ENCODE measurements around the gene ADGRB3.
"Not testable (repeated sequence)": the region's sequence is repeated elsewhere in the genome, so short reads cannot be mapped to it uniquely, and the experiment has no call there.

Gene ADGRB3

DNA sequence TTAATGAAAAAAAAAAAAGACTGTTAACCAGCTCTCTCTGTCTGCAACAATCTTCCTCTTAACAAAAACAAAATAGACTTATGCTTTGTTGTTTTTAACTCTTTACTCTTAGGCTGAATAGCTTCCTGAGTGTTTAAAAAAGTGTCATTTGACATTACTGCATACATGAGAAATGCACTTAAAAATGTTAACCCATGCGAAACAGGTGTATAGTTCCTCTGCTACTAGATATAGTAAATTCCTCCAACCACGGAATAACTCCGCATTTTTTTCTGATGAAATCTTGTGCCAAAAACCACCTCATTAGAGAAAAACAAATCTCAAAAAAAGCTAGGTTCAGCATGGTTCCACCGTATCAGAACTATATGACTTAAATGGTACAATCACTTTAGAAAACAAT is 426.0 kb downstream of the ADGRB3 start:
- no peak for DNase-seq

DNA sequence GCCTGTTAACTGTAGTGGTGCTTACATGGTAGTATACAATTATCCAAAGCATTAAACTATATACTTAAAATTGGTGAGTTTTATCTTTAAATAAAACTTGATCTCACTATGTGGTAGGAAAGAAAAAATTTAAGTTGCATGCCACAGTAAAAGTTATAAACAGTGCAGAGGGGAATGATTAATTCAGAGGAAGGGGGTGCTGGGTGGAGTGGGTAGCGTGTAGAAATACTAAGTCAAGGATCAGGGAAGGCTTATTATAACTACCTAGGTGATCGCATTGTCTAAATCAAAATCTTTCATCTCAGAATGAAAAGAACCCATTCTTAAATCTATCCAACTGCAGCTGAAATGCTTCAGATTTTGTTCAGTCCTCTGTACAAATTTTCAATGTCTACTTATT is 428.3 kb downstream of the ADGRB3 start:
- no peak for DNase-seq

DNA sequence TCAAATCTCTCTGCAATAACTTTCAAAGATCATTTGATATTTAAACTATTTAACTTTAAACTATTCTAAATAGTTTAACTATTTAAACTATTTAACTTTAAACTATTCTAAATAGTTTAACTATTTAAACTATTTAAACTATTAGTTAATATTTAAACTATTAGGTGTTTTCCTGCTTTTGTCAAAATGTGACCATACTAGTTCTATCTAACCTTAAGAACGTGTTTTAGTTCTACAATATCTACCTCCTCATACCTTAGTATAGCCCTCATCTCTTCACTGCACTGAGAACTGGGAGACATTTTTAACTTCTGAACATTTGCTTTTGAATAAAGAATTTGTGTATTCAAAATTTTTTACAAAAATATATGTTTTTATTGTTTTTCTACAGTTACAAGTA is 429.1 kb downstream of the ADGRB3 start:
- no peak for DNase-seq

DNA sequence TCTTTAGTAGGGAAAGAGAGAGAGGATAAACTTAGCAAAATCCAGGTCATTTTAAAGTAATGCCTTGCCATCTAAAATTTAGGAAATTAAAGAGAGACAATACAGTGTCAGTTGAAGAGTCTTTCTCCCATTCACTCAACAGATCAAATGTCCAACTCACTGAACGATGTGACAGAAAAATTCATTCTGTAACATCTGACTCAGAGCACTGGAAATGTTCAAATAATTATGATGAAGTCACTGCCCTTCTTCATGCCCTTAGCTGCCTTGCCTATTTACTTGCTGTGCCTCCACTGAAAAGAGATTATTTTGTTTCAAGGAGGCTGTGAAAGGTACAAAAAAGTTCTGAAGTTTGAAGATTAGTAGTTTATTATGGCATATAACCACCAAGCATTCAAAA is 434.8 kb downstream of the ADGRB3 start:
- no peak for DNase-seq

DNA sequence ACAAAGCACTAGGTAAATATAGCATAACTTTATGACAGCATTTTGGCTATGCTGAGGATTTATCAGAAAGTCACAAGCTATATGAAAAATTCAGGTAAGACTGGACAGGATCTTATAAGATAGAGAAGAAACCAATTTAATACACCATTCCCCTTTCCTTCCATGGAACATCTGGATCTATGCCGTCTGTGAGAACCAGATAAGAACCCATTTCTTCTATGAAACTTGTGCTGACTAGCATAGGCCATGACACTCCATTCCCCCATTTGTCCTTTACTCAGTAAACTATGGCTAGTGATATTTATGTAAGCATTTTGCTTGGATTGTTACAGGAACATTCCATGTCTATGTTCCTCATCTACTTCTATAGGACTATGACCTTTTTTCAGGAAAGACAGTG is 437.7 kb downstream of the ADGRB3 start:
- DNase-seq: no peak

DNA sequence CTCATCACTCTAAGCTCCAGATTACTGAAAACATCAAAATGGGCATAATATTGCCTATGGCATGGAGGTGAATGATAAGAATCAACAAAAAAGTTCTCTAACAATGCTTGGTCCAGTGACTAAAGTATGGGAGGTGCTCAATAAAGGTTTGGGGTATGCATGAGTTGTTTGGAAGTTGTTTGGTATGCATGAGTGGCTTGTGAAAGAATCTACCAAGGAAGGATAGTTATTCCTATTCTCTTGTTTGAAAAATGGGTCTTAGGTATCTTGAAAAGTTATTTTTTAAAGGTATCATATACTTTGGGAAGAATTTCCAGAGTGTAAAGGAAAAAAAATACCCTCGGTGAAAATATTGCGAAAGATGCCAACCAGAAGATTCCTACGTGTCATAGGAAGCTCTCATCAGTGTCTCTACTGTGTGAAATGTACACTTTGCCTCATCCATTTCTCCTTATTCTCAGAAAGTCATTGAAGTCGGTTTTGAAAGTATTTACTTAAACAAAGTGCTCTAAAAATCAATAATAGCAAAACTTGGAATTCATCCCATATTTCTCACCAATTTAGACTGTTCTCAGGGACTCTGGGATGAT is 449.8 kb downstream of the ADGRB3 start:
- no peak for DNase-seq

DNA sequence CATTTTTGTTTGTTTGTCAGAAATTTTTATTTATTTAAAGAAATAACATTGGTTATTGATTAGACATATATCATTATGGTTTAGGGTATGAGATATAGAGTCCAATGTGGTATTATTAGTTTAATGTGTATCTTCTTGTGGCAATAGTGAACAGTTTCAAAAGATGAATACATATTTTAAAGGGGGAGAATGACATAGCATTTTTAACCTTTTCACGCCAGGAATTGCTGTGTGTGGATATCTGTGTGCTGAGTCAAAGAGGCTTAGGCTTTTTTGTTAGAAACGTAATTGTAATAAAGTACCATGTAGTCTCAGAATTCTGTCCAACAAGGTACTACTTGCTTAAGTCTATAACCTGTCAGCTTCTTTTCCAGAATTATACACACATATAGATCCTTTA is 451.6 kb downstream of the ADGRB3 start:
- no peak for DNase-seq

DNA sequence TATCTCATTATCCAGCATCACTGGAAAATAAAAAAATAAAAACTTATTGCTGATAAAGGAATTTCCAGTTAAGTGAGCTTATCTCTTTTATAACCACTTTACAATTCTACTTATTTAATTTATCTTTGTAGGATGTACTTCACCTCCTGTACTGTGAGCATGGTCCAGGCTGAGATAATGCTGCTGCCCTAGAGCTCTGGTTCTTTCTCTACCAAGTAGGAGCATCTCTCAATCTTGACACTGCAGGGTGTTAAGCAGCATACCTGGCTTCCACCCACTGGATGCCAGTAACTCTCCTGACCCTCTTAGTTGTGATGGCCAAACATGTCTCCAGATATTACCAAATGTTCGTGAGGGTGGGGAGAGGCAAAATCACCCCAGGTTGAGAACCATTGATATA is 454.5 kb downstream of the ADGRB3 start:
- no peak for DNase-seq

DNA sequence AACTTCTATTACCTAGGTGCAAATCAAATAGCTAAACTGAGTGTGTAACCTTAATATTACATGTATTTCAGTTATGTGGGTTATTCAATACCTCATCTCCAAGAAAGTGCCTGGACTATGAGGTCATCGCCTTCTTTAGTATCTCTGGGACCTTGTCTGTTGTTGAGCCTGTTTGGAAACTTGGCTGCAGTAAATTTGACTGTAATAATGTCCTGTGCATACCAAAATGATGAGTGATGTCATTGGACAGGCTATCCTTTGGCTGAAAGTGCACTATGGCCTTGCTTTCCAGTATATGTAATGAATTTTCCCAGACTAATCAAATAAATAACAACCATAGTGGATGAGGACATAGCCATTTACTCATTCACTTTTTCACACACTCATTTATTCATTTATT is 455.1 kb downstream of the ADGRB3 start:
- no peak for DNase-seq

DNA sequence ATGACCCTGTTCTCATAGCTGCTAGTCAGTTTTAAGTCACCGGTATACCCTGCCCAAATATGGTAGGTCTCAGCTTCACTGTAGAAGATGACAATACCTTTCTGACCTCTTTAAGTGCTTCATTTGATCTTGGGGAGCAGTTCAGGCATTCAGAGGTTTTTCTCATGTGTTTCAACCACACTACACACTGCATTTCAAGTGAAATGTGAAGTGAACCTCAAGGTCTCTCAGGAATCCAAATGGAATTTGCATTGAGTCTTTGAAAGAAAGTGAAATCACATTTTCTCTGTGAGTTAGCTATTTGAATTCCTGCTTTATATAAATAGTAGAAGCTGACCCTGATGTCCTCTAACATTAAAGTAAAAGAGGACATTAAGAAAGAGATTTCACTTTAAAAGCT is 461.6 kb downstream of the ADGRB3 start:
- DNase-seq: no peak

DNA sequence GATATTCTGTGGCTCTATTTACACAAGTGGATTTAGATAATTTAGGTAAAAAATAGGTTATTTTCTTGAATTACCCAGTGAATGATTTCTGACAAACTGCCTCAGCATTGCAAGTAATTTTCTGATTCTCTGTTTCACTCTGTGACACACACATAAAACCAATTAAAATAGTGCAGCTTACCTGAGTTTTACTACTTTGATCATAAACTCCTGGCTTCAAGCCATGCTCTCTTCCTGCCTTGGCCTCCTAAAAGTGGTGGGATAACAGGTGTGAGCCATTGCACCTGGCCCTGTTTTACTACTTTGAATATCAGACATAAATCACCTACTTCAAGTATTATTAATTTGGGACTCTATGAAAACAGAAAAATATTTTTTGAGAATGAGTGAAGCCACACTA is 462.9 kb downstream of the ADGRB3 start:
- DNase-seq: no peak

DNA sequence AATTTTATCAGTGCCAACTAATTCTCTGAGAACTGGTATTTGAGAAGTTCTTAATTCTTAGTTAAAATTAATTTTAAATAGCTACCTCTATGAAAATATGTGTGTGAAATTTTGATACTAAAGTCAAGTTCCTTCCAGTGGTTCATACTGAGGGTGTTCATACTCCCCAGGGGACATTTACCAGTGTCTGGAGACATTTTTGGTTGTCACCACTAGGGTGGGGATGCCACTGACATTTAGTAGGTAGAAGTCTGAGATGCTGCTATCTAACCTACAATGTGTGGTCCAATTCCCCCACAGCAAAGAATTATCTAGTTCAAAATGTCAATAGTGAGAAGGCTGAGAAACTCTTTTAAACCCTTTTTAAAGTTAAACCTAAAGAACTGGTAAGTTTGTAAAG is 463.8 kb downstream of the ADGRB3 start:
- no peak for DNase-seq

DNA sequence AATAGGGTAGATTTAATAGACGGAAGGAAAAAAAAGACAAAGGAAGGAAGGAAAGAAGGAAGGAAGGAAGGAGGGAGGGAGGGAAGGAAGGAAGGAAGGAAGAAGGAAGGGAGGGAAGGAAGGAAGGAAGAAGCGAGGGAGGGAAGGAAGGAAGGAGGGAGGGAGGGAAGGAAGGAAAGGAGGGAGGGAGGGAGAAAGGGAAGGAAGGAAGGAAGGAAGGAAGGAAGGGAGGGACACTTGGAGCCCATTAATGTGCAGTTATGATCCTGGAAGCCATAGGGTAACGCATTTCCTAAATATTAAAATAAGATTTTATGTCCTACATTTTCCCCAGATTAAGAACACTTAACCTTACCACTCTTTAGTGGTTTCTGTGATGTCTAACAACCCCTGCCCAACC is 465.7 kb downstream of the ADGRB3 start:
- DNase-seq: no peak

DNA sequence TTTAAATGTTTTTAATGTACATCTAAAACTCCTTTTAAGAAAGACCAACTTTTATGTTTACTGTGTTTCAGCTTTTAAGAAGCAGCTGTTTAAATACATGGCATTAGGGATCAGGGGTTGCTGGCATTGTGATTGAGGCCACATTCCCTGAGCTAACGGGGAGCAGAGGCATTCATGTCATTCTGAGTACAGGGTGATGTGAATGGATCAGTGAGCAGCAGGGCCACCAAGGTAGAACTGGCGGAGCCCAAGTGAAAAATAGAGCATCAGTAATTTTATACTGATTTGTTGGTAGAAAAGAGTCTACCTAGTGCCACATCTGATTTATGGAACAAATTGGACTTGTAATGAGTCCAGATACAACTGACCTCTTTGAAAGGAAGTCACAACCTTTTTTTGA is 467.3 kb downstream of the ADGRB3 start:
- no peak for DNase-seq

DNA sequence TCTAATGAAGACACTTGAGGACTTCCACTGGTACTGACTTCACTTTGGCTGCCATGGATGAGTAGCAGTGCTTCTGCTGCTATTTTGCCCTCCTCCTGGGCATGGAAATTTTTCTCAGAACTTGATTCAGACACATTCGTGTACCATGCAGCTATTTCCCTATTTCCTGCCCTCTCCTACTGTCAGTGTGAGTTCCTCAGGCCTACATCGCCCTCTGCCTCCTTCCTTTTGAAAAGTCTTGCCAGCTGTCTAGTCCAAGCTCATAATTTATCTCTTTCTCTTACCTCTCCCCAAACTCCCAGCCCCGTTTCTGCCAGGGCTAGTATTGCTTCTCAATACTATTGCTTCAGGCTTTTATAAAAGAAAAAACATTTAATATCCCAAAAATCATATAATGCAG is 470.2 kb downstream of the ADGRB3 start:
- no peak for DNase-seq

DNA sequence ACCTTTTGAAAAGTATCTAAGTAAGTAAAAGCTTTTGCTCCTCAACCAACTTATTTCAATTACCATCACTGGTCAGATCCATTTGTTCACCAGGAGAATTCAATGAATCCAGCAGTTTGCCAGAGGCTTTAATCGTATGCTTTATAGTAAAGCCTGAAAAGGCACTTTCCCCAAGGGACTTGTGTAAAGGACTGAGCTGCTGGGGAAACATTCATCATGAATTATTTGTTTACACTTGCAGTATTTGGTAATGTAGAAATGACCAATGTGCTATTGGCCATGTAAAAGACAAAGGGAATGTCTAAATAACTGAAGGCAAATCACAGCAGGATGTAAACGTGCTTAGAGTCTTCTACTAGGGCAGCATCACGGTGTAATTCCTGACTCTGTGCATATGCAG is 471.4 kb downstream of the ADGRB3 start:
- no peak for DNase-seq

DNA sequence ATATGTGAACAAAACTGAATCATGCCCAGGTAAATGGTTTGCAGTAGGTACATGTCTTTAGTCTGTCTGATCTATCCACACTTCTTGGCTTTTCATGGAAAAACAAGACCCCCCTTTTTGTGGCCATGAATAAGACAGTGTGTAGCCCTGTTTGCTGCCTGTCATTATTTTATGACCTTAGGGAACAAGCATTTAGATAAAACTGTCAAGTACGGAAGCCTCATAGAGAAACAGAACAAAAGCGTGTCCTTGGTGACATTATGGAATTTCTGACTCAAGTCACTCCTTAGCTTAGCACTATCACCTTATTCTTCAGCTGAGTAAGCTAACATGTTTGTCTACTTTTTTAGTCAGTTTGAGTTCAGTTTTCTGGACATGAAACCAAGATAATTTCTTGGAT is 476.2 kb downstream of the ADGRB3 start:
- DNase-seq: no peak

DNA sequence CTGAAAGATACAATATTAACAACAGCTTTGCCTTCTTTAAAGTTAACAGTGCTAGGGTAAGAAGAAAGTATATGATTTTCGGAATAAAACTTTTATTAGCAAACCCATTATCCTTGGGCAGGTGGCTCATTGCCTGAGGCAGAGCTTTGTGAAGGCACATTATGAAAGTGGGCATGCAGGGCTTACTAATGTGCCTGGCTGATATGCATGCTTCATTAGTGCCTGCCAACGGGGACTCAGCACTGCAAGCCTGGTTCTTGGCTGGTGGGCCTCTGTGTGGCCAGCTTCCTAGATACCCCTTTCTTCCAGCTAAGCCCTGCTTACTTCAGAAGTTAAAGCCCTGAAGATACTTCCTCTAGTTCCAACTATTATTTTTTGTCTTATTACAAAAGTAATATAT is 481.6 kb downstream of the ADGRB3 start:
- no peak for DNase-seq

DNA sequence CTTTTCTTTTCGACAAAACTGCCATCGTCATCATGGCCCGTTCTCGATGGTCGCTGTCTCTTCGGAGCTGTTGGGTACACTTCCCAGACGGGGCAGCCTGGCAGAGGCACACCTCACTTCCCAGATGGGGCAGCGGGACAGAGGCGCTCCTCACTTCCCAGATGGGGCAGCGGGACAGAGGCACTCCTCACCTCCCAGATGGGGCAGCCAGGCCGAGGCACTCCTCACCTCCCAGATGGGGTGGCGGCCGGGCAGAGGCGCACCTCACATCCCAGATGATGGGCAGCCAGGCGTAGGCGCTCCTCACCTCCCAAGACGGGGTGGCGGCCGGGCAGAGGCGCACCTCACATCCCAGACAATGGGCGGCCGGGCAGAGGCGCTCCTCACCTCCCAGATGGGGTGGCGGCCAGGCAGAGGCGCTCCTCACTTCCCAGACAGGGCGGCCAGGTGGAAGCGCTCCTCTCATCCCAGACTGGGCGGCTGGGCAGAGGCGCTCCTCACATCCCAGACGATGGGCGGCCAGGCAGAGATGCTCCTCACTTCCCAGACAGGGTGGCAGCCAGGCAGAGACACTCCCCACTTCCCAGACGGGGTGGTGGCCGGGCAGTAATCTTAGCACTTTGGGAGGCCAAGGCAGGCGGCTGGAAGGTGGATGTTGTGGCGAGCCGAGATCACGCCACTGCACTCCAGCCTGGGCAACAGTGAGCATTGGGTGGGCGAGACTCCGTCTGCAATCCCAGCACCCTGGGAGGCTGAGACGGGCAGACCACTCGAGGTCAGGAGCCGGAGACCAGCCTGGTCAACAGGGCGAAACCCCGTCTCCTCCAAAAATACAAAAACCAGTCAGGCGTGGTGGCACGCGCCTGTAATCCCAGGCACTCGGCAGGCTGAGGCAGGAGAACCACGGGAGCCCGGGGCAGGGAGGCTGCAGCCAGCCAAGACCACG is 486.7 kb downstream of the ADGRB3 start:
- DNase-seq: not testable (repeated sequence)

DNA sequence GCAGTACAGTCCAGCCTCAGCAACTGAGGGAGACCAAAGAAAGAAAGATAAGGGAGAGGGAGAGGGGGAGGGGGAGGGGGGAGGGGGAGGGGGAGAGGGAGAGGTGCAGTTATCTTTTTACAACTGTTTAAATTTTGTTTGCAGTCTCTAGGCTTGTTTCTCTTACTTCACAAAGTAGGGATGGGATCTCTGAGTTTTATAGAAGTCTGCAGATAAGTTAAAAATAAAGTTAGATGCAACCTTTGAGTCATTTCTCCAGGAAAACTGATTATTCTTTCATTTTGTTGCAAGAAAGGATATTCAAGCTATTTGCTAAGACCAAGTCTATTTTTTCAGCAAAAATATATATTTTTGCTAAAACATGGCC is 487.3 kb downstream of the ADGRB3 start:
- DNase-seq: no peak

DNA sequence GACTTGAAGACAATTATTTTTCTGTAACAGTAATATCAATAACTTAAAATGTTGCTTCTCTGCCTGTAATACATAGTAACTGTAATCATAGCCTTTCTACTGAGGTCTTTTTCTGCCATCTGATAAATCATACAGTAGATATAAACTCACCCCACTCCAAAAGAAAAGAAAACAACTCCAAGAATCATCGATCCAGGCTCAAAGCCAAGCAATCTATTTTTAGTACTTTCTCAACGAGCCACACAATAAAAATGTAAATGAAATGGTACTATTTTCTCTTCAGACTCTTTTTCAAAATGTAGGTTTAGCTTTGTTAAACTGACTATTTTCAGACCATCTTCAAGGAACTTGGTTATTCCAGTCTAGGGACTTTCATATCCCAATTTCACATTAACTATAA is 493.3 kb downstream of the ADGRB3 start:
- DNase-seq: no peak

DNA sequence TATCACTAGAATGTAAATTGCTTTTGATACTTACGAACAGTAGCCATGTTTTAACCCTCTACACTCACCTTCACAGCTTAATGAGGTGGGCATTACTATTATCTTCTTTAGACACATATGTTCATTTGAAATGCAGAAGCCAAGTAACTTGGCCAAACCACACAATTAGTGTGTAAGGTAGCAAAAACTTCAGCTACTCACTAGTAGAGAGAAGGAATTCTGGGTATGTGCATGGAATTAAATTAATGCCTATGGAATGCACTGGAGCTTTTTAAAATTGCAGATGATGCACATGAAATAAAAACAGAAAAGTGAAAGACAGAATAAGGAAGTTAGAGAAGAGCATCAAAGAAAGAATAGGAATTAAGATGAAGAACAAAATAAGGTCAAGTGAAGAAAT is 494.0 kb downstream of the ADGRB3 start:
- no peak for DNase-seq

DNA sequence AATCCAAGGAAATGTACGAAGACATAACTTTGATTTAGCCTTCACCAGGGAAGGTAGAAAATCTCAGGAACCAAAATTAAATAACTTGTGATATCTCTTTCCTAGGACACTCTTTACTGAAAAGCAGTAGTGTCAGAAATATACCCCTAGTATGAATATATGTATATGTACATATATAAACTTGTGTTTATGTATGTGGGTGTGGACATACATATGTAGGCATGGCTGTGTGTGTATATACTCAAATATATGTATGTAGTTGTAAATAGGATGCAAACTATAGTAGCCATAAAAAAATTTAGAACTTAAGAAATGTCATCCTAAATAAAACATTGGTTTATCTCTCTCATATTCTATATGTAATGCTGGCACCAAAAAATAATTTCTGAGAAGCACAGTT is 500.8 kb downstream of the ADGRB3 start:
- DNase-seq: no peak

DNA sequence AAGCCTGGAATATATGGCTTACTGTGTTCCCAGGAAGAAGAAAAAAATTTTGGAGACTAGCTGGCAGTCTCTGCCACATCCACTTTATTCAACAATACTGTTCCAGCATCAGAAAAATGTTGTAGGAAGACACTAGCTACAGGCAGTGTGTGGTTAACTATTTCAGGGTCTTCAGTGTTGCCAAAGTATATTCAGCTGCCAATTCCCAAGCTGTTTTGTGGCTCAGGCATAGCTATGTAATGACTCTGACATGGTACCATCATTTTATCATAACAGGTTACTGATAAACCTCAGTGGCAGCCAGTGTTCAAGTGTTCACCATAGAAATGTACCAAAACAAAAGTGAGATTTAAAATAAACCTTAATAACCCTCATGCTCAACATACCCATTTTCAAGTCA is 503.1 kb downstream of the ADGRB3 start:
- no peak for DNase-seq
